K562 (cell line): Measurements from ENCODE around the gene MBD2. TPM values are rescaled to one million over a fixed set of nuclear protein-coding genes. Genes with fewer than 3 reads are reported as not detected.

ENCODE experiments used
- EGR1 ChIP-seq: fragments of 450-650 bp; conservative IDR thresholded peaks from 2 replicates; pipeline ENCODE4 v1.6.1; 2017; ENCODE audit warnings: mild to moderate bottlenecking
- FOXO4 ChIP-seq: fragments of 450-650 bp; formaldehyde crosslinking; IDR thresholded peaks from 2 replicates; pipeline ENCODE4 v1.4.0; 2020; ENCODE audit warnings: mild to moderate bottlenecking, moderate library complexity
- KAT8 ChIP-seq: fragments of 450-650 bp; IDR thresholded peaks from 2 replicates; pipeline ENCODE4 v1.6.1; 2016; ENCODE audit warnings: low read depth, mild to moderate bottlenecking
- KDM5B ChIP-seq: fragments of 200-600 bp; sonication (generic); IDR thresholded peaks from 2 replicates; pipeline ENCODE4 v1.6.1; 2012; ENCODE audit warnings: low read depth, mild to moderate bottlenecking, moderate library complexity, low read length, control low read depth, inconsistent platforms; ENCODE audit not compliant: insufficient replicate concordance
- KHSRP ChIP-seq: fragments of 450-650 bp; IDR thresholded peaks from 2 replicates; pipeline ENCODE4 v1.6.1; 2017
- MGA ChIP-seq: fragments of 450-650 bp; IDR thresholded peaks from 2 replicates; pipeline ENCODE4 v1.6.1; 2016; ENCODE audit warnings: mild to moderate bottlenecking, moderate library complexity
- PBX2 ChIP-seq, 2 experiments: IDR thresholded peaks in 1 of 2; conservative IDR thresholded peaks in 1 of 2; 2 replicates each; pipeline ENCODE4 v1.6.1; 2016; ENCODE audit warnings: low read depth in 2 of 2, mild to moderate bottlenecking in 1 of 2, missing compliant biosample characterization in 1 of 2, missing genetic modification characterization in 1 of 2, moderate library complexity in 1 of 2
- PTBP1 ChIP-seq: fragments of 200-400 bp; formaldehyde crosslinking; IDR thresholded peaks from 2 replicates; pipeline ENCODE4 v1.6.1; 2017; ENCODE audit warnings: low read depth, low read length
- SNIP1 ChIP-seq: fragments of 450-650 bp; IDR thresholded peaks from 2 replicates; pipeline ENCODE4 v1.7.1; 2017; ENCODE audit warnings: low read depth, mild to moderate bottlenecking
- TRIM24 ChIP-seq, 2 experiments: fragments of 450-650 bp; IDR thresholded peaks; 2 replicates each; pipeline ENCODE4 v1.6.1; 2016
- polyA plus RNA-seq, 8 experiments: library from polyadenylated mRNA; depleted of rRNA in 4 of 8; stranded (reverse) in 5 of 8; unstranded in 3 of 8; fragments of >200 nt; fragmentation: Nextera tagmentation in 2 of 8; fragmentation: Illumina TruSeq in 1 of 8; extraction: Ambion mirVana in 2 of 8; extraction: Trizol in 1 of 8; gene quantifications; 2 replicates each; pipeline versions ENCODE4 v1.2.1 to v1.2.3, GENCODE V29; 2011 to 2014; ENCODE audit warnings: inconsistent platforms in 1 of 8, missing spikeins in 1 of 8
- total RNA-seq, 7 experiments: library from RNA; depleted of rRNA in 6 of 7; stranded (reverse); fragments of >200 nt in 6 of 7; fragmentation: Illumina TruSeq in 2 of 7; extraction: Trizol in 2 of 7; gene quantifications; 2 replicates each; pipeline versions ENCODE4 v1.2.1 to v1.2.3, GENCODE V29; 2011 to 2021; ENCODE audit warnings: low replicate concordance in 1 of 7

MBD2 gene
- total and polyA plus RNA-seq, 9 of the 15 experiments (the other 6 are each of a cell fraction or from before 2014, with no cell fraction given) = 4.4 to 40.2 (median 13.9) TPM

- no peak for TF ChIP-seq FOXO4
- no peak for TF ChIP-seq PTBP1
- no peak for TF ChIP-seq KDM5B
- no peak for TF ChIP-seq KHSRP
- no peak for TF ChIP-seq KAT8
- TF ChIP-seq EGR1 = no peak
- peak in 1 of 2 experiments; percentile 61; a peak in 1 of 4 replicates for TF ChIP-seq TRIM24 (IDR thresholded peaks at IDR 0.05)
- peak; percentile 25; the same call in 1 of the 2 replicates for TF ChIP-seq MGA
- TF ChIP-seq PBX2 (CRISPR knock-in tag; IDR thresholded peaks at IDR 0.05; ENCODE audit: low read depth) = no peak
- no peak for TF ChIP-seq PBX2 (tag; conservative IDR thresholded peaks at IDR 0.05; ENCODE audit: low read depth)
- no peak for TF ChIP-seq SNIP1
Observed at GRCh38 chr18:54117853-54118773, 106.4 kb downstream of the MBD2 start (continued).
